HEK293 (cell line): Measurements from ENCODE around the gene HNF1B.

Experiments used
- CTCF ChIA-PET: fragments of 350-600 bp; formaldehyde crosslinking; extraction: SDS; loops from one replicate; lab custom pipeline; 2021; ENCODE audit warnings: antibody characterized with exemption; lab: Yijun Ruan, JAX
- POLR2A ChIA-PET: fragments of 300-600 bp; formaldehyde crosslinking; extraction: SDS; loops from one replicate; lab custom pipeline; 2020; ENCODE audit warnings: antibody characterized with exemption, inconsistent platforms; lab: Yijun Ruan, JAX
- H3K27ac ChIP-seq: fragments of 200-500 bp; sonication (Bioruptor generic); 2 replicates; pipeline ENCODE4 v1.5.1; 2014; ENCODE audit warnings: low read depth, low read length, control low read depth, inconsistent platforms; ENCODE audit errors: extremely low read depth
- H3K36me3 ChIP-seq, 2 experiments: fragments of 200-500 bp in 1 of 2; sonication (Bioruptor generic) in 1 of 2; 1 replicate in 1 of 2; 2 replicates in 1 of 2; pipeline ENCODE4 v1.5.1; 2014 to 2017; ENCODE audit warnings: inconsistent platforms in 2 of 2, low read length in 2 of 2; ENCODE audit not compliant: control insufficient read depth in 2 of 2, insufficient read depth in 1 of 2
- H3K4me1 ChIP-seq: fragments of 200-500 bp; sonication (Bioruptor generic); 2 replicates; pipeline ENCODE4 v1.5.1; 2014; ENCODE audit warnings: mild to moderate bottlenecking, low read length, inconsistent platforms; ENCODE audit not compliant: control insufficient read depth, insufficient read depth
- H3K4me3 ChIP-seq: 2 replicates; pipeline ENCODE4 v1.5.1; 2011; ENCODE audit warnings: low read depth, mild to moderate bottlenecking, control low read depth, low read length, moderate library complexity
- H3K9me3 ChIP-seq: fragments of 200-500 bp; sonication (Bioruptor generic); 2 replicates; pipeline ENCODE4 v1.5.1; 2014; ENCODE audit warnings: low read depth, low read length, inconsistent platforms; ENCODE audit not compliant: control insufficient read depth, insufficient read depth
- GFI1B ChIP-seq: fragments of 450-650 bp; formaldehyde crosslinking; IDR thresholded peaks from 2 replicates; pipeline ENCODE4 v1.5.1; 2016; ENCODE audit warnings: missing biosample characterization, missing genetic modification characterization
- HIC1 ChIP-seq: fragments of 450-650 bp; formaldehyde crosslinking; IDR thresholded peaks from 2 replicates; pipeline ENCODE4 v1.5.1; 2016; ENCODE audit warnings: missing biosample characterization, missing genetic modification characterization
- PBX3 ChIP-seq: sonication (generic); formaldehyde crosslinking; IDR thresholded peaks from 2 replicates; pipeline ENCODE4 v1.8.1; 2022; ENCODE audit warnings: mild to moderate bottlenecking, moderate library complexity, missing genetic modification reagents
- PRDM10 ChIP-seq: fragments of 450-650 bp; formaldehyde crosslinking; IDR thresholded peaks from 2 replicates; pipeline ENCODE4 v1.5.1; 2016; ENCODE audit warnings: missing biosample characterization, missing genetic modification characterization
- SCRT2 ChIP-seq: fragments of 450-650 bp; formaldehyde crosslinking; IDR thresholded peaks from 2 replicates; pipeline ENCODE4 v1.5.1; 2016; ENCODE audit warnings: missing biosample characterization, missing genetic modification characterization
- TRIM28 ChIP-seq: IDR thresholded peaks from 2 replicates; pipeline ENCODE4 v1.6.1; 2011; ENCODE audit warnings: low read length, control low read depth, borderline replicate concordance
- ZBTB17 ChIP-seq: fragments of 450-650 bp; formaldehyde crosslinking; IDR thresholded peaks from 2 replicates; pipeline ENCODE4 v1.5.1; 2016; ENCODE audit warnings: missing biosample characterization, missing genetic modification characterization
- ZNF354C ChIP-seq: fragments of 450-650 bp; formaldehyde crosslinking; IDR thresholded peaks from 2 replicates; pipeline ENCODE4 v1.5.1; 2016; ENCODE audit warnings: missing biosample characterization, missing genetic modification characterization, low read depth, borderline replicate concordance
- ZNF362 ChIP-seq: fragments of 450-650 bp; formaldehyde crosslinking; IDR thresholded peaks from 2 replicates; pipeline ENCODE4 v1.5.1; 2016; ENCODE audit warnings: missing biosample characterization, missing genetic modification characterization
- ZNF37A ChIP-seq: fragments of 450-650 bp; IDR thresholded peaks from 2 replicates; pipeline ENCODE4 v1.5.1; 2018; ENCODE audit warnings: missing biosample characterization, missing genetic modification characterization
- ZNF426 ChIP-seq: fragments of 450-650 bp; formaldehyde crosslinking; IDR thresholded peaks from 2 replicates; pipeline ENCODE4 v1.5.1; 2017; ENCODE audit warnings: missing biosample characterization, missing genetic modification characterization, mild to moderate bottlenecking, inconsistent platforms, moderate library complexity
- ZNF544 ChIP-seq: fragments of 450-650 bp; formaldehyde crosslinking; IDR thresholded peaks from 2 replicates; pipeline ENCODE4 v1.5.0; 2017; ENCODE audit warnings: missing biosample characterization, missing genetic modification characterization
- ZNF560 ChIP-seq: fragments of 450-650 bp; formaldehyde crosslinking; IDR thresholded peaks from 2 replicates; pipeline ENCODE4 v1.5.1; 2017; ENCODE audit warnings: missing biosample characterization, missing genetic modification characterization, borderline replicate concordance
- ZNF624 ChIP-seq: fragments of 450-650 bp; formaldehyde crosslinking; IDR thresholded peaks from 2 replicates; pipeline ENCODE4 v1.5.1; 2017; ENCODE audit warnings: missing biosample characterization, missing genetic modification characterization
- ZNF660 ChIP-seq: fragments of 450-650 bp; IDR thresholded peaks from 2 replicates; pipeline ENCODE4 v1.5.1; 2018; ENCODE audit warnings: missing biosample characterization, mild to moderate bottlenecking, missing genetic modification characterization
- ZNF792 ChIP-seq: fragments of 450-650 bp; formaldehyde crosslinking; IDR thresholded peaks from 2 replicates; pipeline ENCODE4 v1.5.1; 2016; ENCODE audit warnings: missing biosample characterization, missing genetic modification characterization
- ZSCAN16 ChIP-seq: fragments of 450-650 bp; formaldehyde crosslinking; IDR thresholded peaks from 2 replicates; pipeline ENCODE4 v1.5.1; 2016; ENCODE audit warnings: missing biosample characterization, missing genetic modification characterization
- TF ChIP-seq, protein P1 (sequence below): fragments of 450-650 bp; formaldehyde crosslinking; optimal IDR thresholded peaks from 2 replicates; pipeline ENCODE3; 2016; ENCODE audit warnings: missing biosample characterization, mild to moderate bottlenecking, missing genetic modification characterization
- TF ChIP-seq, protein P2 (sequence below): fragments of 450-650 bp; formaldehyde crosslinking; IDR thresholded peaks from 2 replicates; pipeline ENCODE4 v1.5.1; 2017; ENCODE audit warnings: missing biosample characterization, mild to moderate bottlenecking, missing genetic modification characterization, moderate library complexity

The HNF1B gene

DNA sequence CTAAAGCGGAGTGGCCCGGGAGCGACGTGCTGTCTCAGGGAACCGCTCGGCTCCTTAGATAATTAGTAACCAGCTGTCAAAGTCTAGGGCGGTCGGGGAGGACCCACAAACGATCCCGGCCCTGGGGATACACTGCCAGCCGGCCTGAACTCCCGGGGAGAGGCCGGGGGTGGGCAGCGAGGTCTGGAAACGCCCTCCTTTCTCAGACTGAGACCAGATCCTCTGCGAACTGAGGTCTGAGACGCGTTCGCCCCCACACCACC lies 1.3 kb downstream of the HNF1B start:
- H3K4me3 ChIP-seq = peak overlapping the region; percentile 60
- CTCF ChIA-PET = interaction anchor here (0.9 kb wide), 1 partner anchor 37 kb away, joined by 3 read pairs; no protein-coding TSS in a partner anchor

DNA sequence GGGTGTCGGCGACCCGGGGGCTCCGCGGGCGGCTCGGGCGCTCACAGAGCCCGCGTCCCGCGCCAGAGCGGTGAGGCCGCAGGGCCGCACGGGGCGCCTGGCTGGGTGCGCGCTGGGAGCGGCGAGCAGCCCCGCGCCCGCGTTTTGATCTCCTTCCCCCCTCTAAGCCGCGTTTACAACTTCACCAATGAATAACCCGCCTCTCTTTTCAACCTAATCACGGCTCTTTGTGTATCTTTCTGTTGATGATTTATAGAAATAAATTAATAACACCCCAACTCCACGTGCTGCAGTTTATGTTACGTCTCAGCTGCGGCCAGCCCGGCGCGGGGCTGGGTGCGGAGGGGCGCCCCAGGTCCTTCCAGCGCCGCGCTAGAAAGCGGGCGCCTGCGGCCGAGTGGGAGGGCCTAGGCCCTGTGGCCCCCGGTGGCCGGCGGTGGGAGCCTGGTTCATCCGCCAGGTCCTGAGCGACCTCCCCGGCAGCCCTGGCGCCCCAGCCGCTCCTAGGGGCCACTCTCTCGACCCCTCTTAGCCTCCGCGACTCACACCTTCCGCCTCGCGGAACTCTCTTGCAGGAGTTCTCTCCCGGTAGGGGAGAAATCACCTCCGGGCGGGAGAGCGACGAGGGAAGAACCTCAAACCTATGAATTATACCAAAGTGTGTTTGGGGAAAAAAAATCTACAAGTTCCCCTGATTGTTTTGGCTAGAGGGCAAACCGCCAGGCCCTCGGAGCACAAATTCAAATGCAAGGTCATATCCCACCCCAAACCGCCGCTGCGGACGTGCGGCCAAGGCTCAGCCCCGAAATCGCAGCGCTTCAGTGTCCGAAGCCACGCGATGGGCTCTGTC lies 1.9 kb downstream of the HNF1B start:
- ChIA-PET POLR2A (no interaction called here), CTCF (interaction anchor here (1.3 kb wide), 1 partner anchor 28 kb away, joined by 4 read pairs; no protein-coding TSS in a partner anchor)
- H3K36me3 ChIP-seq = no peaks in the 10 kb centered on the region
- H3K4me3 ChIP-seq = peak overlapping the region; percentile 60
- TF ChIP-seq SCRT2 (tag by site-specific recombination) (no peak), ZNF560 (tag by site-specific recombination) (no peak), HIC1 (tag by site-specific recombination) (no peak), ZBTB17 (tag by site-specific recombination) (no peak), ZNF544 (tag by site-specific recombination) (no peak), ZNF362 (tag by site-specific recombination) (no peak), ZNF660 (tag by site-specific recombination) (no peak), ZSCAN16 (tag by site-specific recombination) (no peak), ZNF426 (no peak), PRDM10 (tag by site-specific recombination) (no peak), TRIM28 (no peak), ZNF792 (tag by site-specific recombination) (no peak), ZNF624 (tag by site-specific recombination) (no peak), ZNF37A (no peak), ZNF354C (tag by site-specific recombination) (no peak)
- TF ChIP-seq, protein P1, sequence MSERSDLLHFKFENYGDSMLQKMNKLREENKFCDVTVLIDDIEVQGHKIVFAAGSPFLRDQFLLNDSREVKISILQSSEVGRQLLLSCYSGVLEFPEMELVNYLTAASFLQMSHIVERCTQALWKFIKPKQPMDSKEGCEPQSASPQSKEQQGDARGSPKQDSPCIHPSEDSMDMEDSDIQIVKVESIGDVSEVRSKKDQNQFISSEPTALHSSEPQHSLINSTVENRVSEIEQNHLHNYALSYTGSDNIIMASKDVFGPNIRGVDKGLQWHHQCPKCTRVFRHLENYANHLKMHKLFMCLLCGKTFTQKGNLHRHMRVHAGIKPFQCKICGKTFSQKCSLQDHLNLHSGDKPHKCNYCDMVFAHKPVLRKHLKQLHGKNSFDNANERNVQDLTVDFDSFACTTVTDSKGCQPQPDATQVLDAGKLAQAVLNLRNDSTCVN (tag by site-specific recombination) = no peak
- TF ChIP-seq, protein P2, sequence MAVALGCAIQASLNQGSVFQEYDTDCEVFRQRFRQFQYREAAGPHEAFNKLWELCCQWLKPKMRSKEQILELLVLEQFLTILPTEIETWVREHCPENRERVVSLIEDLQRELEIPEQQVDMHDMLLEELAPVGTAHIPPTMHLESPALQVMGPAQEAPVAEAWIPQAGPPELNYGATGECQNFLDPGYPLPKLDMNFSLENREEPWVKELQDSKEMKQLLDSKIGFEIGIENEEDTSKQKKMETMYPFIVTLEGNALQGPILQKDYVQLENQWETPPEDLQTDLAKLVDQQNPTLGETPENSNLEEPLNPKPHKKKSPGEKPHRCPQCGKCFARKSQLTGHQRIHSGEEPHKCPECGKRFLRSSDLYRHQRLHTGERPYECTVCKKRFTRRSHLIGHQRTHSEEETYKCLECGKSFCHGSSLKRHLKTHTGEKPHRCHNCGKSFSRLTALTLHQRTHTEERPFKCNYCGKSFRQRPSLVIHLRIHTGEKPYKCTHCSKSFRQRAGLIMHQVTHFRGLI (tag by site-specific recombination) = no peak
- H3K27ac ChIP-seq = no peak overlapping the region
- H3K9me3 ChIP-seq = no peaks in the 10 kb centered on the region
- H3K4me1 ChIP-seq = no peaks in the 10 kb centered on the region

More for the DNA sequence above, 1.3 kb downstream of the HNF1B start:
- POLR2A ChIA-PET = no interaction called here
- Histone ChIP-seq H3K4me1 (no peaks in the 10 kb centered on the region), H3K9me3 (no peaks in the 10 kb centered on the region), H3K36me3 (no peaks in the 10 kb centered on the region), H3K27ac (no peak overlapping the region)
- TF ChIP-seq GFI1B (tag by site-specific recombination) = no peak
- TF ChIP-seq PBX3 (CRISPR knock-in tag) = 0 out of 2 replicates have a peak, but pooled peaks have one; percentile 24
